Metanephros (tissue), 2 donors: ENCODE results near the gene TAF4B. TPM values are rescaled to one million over a fixed set of nuclear protein-coding genes. Genes with fewer than 3 reads are reported as not detected.

Source experiments
- small RNA-seq: library from RNA; depleted of rRNA; stranded (forward); fragments of <200 nt; gene quantifications from one replicate; pipeline ENCODE3, GENCODE V24; 2014; ENCODE audit warnings: low replicate concordance
- total RNA-seq: library from RNA; depleted of rRNA; stranded (reverse); fragments of >200 nt; gene quantifications from one replicate; pipeline ENCODE4 v1.2.3, GENCODE V29; 2014

Gene TAF4B
- total RNA-seq, result 5.4 TPM

GRCh38 chr18:26226229-26227050 lies at the start of gene TAF4B:
TAF4B (plus strand) TSS chr18:26226445; CDS start chr18:26226934, 489 bp downstream.

Small RNA genes lying within 50 kb of the gene (small RNA-seq; reads per million reads assigned to genes)
- not detected for gene RNU6-1289P

Other genes with a start within 250 kb of the TAF4B start
- 128 TPM for gene SS18, start 135.8 kb upstream of the TAF4B start, total RNA-seq
- not detected for gene PSMA8, start 92.6 kb upstream of the TAF4B start, total RNA-seq